HG03060 (cell line): ENCODE measurements around the gene TRIM71.
"Not testable (repeated sequence)": the region's sequence is repeated elsewhere in the genome, so short reads cannot be mapped to it uniquely, and the experiment has no call there.

Source experiments
- ATAC-seq: cut with Tn5 transposase; IDR thresholded peaks from one replicate; pipeline ENCODE4 v1.9.1; 2021; ENCODE audit warnings: low read depth, moderate number of reproducible peaks; ENCODE audit not compliant: unreplicated experiment

Gene TRIM71

DNA sequence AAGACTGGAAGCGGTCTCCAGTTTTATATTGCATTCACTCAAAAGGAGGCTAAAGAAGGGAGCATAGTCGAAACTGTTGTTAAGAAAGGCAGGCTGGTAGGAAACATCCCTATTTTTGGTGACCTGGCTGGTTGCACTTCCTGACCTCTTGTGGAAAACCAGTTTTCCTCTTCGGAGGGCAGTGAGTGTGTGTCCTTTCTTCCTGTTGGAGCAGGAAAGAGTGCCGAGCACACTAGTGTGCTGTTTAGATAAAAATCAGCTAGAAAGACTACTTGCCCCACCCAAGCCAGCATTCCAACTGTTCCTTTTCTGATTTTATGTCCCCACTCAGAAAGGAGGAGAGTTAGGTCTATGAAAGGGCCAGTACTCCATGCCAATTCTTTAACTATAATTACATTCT is 68.5 kb downstream of the TRIM71 start:
- ATAC-seq = no peak

DNA sequence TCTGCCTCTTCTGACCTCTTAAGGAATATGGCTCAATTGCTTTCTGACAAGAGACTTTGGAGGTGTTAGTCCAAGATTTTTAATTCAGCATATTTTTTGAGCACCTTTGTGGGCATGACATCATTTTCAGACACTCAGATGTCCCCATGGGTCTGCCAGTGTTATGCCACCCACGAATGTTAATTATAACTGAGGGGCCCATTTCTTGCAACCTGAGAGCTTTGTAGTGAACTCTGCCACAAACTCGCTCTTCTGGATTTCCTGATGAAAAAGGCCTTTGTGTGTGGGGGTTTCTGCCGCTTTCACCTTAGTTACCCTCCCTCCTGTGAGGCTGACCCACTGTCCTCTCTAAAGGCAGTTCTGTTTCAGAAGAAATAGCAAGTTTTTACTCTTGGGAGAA is 69.1 kb downstream of the TRIM71 start:
- ATAC-seq = no peak

DNA sequence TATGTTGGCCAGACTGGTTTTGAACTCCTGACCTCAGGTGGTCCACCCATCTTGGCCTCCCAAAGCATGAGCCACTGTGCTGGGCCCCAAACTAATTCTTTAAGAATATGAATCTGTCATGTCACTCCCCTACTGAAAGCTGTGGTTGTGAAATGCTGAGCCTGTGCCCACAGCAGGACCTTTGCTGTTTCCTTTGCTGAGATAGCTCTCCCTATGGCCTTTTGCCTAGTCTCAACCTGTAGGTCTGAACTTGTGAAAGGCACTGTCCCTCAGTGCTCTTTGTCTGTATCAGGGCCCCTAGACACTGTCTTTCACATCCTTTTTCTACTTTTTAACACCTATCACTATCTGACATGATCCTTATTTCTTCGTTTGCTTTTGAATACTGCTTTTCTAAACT is 70.9 kb downstream of the TRIM71 start:
- ATAC-seq = peak; percentile 91

DNA sequence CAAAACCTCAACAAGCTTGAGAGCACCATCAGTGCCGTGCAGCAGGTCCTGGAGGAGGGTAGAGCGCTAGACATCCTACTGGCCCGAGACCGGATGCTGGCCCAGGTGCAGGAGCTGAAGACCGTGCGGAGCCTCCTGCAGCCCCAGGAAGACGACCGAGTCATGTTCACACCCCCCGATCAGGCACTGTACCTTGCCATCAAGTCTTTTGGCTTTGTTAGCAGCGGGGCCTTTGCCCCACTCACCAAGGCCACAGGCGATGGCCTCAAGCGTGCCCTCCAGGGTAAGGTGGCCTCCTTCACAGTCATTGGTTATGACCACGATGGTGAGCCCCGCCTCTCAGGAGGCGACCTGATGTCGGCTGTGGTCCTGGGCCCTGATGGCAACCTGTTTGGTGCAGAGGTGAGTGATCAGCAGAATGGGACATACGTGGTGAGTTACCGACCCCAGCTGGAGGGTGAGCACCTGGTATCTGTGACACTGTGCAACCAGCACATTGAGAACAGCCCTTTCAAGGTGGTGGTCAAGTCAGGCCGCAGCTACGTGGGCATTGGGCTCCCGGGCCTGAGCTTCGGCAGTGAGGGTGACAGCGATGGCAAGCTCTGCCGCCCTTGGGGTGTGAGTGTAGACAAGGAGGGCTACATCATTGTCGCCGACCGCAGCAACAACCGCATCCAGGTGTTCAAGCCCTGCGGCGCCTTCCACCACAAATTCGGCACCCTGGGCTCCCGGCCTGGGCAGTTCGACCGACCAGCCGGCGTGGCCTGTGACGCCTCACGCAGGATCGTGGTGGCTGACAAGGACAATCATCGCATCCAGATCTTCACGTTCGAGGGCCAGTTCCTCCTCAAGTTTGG is 72.9 kb downstream of the TRIM71 start:
- ATAC-seq = no peak

DNA sequence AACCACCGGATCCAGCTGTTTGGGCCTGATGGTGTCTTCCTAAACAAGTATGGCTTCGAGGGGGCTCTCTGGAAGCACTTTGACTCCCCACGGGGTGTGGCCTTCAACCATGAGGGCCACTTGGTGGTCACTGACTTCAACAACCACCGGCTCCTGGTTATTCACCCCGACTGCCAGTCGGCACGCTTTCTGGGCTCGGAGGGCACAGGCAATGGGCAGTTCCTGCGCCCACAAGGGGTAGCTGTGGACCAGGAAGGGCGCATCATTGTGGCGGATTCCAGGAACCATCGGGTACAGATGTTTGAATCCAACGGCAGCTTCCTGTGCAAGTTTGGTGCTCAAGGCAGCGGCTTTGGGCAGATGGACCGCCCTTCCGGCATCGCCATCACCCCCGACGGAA is 73.6 kb downstream of the TRIM71 start:
- no peak for ATAC-seq

DNA sequence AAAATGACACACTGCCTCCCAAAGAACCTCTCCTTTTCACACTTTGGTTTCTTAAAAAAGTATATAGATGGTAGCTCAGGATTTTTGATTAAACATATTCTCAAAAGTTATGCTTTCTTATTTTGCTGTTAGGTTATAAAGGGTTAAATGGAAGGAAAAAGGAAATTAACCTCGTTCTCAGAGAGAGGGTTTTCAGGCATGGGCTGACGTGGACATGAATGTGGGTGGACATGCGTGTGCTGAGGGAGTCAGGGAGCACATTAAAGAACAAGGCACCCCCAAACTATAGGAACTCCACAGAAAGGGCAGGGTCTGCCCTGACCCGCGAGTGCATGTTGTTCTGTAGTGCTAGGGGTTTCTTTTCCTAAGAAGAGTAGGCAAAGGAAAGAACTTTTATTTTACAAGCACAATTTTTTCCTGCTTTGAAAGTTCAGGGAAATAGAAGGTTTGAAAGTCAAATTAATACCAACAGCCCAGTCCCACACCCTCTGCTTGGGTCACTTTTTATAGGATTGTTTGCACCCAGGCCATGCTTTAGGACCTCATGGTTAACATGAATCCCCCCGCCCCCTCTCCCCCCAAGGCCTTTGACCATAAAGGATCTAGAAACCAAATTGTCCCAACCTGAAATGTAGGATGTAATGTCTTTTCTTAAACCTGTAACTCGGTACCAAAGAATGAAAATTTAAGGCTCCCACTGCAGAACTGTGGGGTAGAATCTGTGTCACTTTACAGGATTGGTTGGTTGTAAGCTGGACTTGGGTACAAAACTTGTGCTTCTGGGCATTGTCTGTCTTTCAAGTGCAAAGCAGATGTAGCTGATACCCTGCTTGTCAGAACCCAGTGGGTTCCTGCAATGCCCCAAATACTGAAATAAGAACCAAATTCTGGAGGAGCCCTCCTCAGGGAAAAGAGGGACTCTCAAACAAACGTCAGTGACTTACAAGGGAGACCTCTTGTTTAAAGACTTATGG is 75.1 kb downstream of the TRIM71 start:
- ATAC-seq = no peak

DNA sequence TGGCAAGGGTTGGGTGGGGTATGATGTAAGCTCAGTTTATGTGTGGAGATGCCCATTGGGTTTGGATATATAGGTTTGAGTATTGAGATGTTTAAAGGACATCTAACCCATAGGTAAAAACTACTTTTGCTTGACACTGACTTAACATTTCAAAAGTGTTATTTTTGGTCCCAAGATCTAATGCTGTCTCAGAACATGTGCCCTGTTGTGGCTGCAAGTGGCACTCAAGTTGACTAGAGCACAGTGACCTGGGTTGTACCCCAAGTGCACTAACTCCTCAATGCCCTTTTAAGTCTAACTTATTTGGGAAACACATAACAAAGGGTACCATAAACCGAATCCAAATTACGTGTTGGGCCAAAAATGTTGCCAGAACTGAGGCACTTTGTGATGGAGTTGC is 77.2 kb downstream of the TRIM71 start:
- ATAC-seq = no peak

DNA sequence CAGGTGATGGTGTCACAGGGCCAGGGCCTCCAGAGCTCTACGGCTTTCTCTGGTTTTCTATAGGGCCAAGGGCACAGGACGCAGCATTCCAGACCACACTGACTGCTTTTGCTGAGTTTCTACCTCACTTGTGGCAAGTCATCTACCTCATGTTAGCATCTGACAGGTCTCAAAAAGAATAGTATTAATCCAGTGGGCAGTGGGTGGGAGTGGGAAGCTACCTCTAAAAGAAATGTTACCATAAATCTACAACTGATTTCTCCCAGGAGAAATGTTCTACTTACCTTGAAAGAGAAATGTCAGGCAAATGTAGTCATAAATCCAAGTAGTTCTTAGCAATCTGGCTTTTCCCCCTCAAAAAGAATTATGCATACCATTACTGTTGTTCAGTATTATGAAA is 77.9 kb downstream of the TRIM71 start:
- ATAC-seq = no peak

DNA sequence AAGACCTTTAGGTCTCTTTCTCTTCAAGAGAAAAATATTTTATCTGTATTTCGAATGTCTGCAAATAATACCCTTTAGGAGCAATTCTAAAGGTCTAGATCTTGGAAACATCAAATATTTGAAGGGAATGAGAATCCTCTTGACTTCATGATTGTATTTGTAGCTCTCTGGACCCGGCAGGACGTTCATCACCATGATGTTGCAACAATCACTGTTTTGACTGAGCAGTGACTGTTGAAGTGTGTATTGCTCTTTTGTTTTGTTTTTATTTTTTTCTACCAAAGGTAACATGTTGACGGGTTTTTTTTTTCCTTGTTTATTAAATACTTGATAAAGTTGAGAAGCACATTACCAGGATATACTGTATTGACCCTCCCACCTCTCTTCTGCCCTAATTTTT is 78.3 kb downstream of the TRIM71 start:
- ATAC-seq = no peak

DNA sequence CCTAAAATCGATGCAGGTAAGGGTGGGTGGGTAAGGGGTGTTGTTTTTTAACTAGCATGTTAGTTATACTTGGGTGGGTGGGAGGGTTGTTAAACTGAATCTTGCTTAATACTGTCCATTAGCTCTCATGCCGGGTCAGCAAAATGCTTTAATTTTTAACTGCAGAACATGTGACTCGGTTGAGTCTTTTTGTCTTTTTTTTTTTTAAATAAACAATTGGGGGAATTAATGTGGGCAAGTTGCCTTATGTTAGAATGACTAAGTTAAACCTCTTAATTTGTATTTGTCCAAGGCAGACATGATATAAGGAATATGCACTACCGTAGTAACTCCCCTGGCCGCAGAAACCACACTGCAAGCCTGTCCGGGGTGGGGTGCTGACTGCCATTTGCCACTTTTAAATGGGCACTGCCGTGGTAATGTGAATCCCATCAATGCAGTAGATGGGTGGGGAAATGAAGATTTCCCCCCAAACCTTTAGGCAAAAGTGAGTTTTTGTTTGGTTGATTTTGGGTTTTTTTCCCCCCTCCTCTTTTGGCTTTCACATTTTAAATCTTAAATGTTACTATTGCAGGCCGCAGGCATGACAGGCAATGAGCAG is 79.3 kb downstream of the TRIM71 start:
- no peak for ATAC-seq

DNA sequence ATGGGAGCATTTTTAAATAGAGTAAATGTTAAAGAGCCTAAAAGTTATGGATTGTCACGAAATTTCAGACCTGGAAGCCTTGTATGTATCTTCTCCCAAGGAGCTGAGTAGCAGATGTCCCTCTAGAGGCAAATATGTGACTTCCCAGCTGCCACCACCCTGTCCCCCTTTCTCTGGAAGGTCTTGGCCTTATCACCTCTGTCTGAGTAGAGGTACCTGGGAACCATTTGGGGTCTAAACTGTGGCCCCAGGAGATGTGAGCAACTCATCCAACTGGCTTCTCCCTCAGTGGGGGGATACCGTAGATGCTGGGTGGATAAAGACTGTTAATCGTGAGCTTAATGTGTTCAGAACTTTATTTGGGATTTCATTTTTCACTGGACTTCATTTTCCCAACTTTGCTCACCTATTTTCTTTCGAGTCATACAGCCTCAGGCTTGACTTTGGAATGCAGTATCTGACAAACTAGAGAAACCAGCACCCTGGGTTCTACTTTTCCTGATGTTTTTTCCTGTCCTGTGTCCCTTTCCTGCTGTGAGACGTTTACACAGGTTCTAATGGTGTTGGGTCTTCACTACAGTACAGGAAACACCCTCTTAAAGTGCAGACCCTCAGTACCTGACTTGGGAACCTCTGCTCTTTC is 80.3 kb downstream of the TRIM71 start:
- ATAC-seq = no peak

DNA sequence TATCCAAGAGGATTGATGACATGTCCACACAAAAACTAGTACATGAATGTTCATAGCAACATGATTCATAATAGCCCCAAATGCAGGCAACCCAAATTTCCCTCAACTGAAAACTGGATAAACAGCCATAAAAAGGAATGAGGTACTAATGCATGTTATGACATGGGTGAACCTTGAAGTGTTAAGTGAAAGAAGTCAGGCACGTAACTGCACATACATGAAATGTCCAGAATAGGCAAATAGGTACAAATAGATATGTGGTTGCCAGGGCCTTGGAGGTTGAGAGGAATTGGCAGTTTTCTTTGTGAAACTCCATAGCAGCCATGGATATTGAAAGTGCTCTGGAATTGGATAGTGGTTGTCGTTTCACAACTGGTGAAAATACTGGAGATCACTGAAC is 81.5 kb downstream of the TRIM71 start:
- ATAC-seq = no peak

DNA sequence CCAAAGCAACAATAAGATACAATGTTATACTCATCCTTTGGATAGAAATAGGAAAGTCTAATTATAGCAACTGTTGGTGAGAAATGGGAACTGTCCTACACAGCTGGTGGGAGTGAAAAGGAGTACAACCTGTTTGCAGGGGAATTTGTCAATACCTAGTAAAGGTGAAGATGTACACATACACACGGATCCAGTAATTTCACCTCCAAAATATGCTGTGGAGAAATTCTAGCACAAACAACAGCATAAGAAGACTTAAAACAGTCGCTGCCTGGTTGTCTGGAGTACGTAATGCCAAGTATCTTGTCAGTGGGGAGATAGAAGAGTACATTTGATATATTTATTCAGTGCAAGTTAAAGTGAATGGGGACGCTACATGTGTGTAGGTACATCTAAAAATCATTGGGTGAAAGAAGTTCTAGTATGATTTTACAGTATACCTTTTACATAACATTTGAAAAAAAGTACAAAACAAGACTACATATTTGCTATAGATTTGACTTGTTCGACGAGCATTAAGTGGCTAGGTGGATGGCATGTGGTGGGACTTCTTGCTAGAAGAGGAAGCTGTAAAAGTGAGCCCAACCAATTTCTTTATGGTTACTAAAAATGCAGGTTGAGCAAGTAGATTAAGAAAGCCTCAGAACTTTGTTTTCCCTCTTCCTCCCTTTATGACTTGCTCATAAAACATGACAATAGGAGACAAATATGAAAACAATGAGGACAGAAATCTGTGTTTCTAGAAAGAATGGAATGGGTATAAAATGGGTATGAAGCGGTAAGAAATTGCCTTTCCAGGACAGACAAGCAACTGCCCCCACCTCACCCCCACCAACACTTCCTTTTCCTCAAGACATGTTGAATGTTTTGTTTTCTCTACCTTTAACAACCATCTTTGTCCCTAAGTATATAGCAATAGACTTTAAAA is 83.5 kb downstream of the TRIM71 start:
- no peak for ATAC-seq

DNA sequence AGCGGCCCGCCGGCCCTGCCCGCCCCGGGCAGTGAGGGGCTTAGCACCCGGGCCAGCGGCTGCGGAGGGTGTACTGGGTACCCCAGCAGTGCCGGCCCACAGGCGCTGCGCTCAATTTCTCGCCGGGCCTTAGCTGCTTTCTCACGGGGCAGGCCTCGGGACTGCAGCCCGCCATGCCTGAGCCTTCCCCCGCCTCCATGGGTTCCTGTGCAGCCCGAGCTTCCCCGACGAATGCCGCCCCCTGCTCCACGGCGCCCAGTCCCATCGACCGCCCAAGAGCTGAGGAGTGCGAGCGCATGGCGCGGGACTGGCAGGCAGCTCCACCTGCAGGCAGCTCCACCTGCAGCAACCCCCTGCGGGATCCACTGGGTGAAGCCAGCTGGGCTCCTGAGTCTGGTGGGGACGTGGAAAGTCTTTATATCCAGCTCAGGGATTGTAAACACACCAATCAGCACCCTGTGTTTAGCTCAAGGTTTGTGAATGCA is 85.1 kb downstream of the TRIM71 start:
- not testable (repeated sequence) for ATAC-seq

DNA sequence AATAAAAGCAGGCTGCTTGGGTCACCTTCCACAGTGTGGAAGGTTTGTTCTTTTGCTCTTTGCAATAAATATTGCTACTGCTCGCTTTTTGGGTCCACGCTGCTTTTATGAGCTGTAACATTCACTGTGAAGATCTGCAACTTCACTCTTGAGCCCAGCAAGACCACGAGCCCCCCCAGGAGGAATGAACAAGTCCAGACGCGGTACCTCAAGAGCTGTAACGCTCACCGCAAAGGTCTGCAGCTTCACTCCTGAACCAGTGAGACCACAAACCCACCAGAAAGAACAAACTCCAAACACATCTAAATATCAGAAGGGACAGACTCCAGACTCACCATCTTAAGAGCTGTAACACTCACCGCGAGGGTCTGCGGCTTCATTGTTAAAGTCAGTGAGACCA is 86.2 kb downstream of the TRIM71 start:
- no peak for ATAC-seq

DNA sequence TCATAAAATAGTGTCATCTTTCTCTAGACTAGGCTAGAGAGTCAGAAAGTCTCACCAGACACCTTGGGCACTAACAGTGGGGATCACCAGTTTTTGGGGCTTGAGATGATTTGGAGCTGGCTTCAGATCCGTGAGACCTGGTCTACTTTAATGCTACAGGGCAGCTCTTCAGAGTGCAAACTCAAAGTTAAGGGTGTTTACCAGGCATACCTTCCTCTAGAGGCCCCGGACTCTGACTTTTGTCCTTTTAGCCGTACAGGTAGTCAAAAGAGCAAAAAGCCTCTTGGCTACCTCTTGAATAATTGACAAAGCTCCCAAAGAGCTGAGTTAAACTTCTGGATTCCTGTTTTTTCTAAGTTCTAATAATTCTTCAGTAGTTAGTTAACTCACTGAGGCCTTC is 92.2 kb downstream of the TRIM71 start:
- ATAC-seq = no peak

DNA sequence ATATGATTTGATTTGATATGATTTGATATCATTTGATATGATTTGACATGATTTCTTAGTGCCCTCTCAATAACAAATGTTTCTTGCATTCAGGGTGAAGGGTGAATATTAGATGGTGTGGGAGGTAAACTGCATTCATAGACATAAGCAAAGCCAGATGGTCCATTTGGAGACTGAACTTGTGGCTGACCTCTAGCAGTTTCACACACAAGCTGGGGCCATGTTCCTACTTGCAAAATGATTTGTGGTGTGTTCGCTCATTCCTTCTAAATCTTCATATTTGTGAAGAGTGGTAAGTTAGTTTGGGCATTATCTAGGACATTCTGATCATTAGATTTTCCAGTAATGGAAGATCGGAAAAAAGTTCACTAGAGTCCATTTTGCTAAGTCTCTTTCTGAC is 93.2 kb downstream of the TRIM71 start:
- ATAC-seq = no peak

DNA sequence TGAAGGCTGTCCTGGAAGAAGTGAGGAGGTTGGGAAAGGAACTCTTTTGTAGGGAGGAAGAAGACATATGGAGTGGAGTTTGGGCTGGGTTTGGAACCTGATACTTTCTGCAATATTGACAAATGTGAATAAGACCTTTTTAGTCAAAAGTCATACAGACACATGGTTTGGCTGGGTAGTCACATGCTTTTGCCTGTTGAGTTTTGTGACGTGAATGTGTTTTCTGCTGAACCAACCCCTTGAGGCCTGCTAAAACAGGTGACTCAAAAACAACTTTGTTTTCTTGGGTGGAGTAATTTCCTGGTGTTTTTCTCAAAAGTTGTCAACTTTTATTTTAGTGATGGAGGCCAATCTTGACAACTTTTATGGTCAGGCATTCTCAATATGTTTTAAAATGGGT is 94.2 kb downstream of the TRIM71 start:
- ATAC-seq = no peak

DNA sequence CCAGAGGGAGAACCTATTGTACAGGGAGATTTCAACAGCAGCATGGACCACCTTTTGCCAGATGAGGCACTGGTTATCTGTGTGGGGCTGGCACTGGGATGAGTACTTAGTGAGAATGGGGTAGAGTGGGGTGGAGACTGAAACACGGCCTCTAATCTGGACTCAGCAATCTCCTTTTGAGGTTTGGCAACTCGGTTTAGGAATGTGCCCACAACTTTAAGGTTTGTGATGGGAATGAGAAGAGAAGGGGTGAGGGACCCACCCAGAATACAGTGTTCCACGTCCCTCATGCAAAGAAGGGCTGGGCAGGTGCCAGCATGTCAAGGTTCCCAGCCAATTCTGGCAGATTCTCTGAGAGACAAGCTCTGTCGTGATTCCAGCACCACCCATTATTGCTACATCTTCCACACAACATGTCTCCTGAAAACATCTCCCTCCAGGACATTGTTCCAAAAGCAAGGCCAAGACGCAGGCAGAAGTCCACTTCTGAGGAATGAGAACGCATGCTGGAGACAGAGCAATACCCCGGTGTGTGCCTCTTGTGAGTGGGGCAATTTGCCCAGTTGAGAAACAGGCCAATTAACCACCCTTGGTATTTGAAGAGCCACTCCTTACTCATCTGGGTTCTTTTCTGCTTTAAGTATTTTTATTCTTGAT is 96.1 kb downstream of the TRIM71 start:
- ATAC-seq = no peak
